Hepatic stellate cell (primary cell): Measurements from ENCODE around the gene AGAP5.

Experiments used
- DNase-seq: peaks from one replicate; pipeline ENCODE4 v3.0.0; 2011; ENCODE audit warnings: low spot score

AGAP5 gene

DNA sequence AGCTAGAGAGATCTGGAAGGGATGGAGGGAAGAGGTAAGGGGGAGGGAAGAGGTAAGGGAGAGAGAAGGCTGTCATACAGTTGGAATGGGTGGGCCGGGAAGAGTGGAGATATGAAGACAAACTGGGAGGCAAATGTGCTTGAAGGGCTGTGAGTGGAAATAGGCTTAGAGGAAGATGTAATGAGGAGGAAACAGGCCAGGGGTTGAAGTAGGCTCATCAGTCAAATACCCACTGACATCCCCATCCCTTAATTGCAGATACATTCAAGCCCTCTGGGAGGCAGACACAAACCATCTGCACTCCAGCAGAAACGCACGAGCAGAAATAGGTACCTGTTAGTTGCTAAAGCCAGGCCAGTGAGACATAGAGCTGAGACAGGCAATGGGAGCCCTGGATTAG, 44.2 kb downstream of the AGAP5 start:
- no peak for DNase-seq

DNA sequence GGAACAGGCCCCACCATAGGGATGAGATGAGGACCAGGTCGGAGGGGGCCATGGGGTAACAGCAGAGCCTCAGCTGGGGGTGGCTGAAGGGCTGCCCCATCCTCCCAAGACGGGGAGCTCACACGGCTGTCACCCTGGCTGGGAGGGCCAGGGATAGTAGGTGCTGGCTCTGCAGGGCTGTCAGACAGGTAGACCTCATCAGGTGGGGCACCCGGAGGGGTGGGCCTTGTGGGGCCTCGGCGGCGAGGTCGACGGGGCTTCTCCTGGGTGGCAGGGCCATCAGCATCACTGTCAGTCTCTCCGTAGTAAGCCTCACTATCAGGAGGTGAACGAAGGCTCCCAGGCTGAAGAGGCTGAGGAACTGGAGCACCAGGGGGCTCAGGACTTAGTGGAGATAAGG, 44.7 kb downstream of the AGAP5 start:
- no peak for DNase-seq

GRCh38 chr10:73650537-73651331, 47.2 kb downstream of the AGAP5 start:
- DNase-seq: peak; percentile 86

- DNase-seq: no peak
Measured at GRCh38 chr10:73649876-73650536, 47.9 kb downstream of the AGAP5 start.

DNA sequence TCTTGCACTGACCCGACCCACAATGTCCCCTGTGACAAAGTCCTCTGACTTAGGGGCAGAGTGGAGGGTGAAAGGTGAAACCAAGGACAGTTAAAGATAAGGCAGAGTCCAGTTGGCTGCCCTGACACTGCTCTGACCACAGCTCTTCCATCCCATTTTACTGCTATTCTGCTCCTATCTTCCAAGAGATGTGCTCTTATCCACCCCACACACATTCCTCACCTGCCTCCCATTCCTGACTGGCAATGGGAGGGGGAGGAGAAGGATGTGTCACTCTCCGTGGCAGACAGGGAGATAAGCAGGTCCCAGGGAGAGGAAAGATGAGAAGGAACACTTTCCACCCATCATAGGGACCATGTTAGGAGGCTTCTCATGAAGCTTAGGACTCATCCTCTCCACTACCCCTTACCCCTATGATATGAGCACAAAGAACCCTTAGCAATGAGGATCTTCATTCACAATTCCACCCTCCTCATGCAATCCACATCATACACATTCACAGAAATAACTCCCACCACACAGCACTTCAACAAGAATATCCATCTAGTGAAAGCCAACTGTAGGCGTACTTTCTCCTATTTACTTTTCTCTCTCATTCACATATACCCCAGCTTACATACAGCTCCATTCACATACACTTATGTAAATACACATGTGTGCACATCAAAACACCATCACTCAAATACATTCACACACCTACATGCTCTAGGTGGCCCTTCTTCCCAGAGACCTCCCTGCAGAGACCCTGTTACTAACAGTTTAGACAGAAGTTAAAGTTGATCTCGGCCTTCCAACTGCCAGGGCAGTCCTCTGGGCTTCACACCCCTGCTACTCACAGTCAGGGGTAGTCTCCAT, 48.7 kb downstream of the AGAP5 start:
- peak; percentile 68 for DNase-seq

- DNase-seq: no peak
Measured at GRCh38 chr10:73647875-73648651, 49.8 kb downstream of the AGAP5 start.

DNA sequence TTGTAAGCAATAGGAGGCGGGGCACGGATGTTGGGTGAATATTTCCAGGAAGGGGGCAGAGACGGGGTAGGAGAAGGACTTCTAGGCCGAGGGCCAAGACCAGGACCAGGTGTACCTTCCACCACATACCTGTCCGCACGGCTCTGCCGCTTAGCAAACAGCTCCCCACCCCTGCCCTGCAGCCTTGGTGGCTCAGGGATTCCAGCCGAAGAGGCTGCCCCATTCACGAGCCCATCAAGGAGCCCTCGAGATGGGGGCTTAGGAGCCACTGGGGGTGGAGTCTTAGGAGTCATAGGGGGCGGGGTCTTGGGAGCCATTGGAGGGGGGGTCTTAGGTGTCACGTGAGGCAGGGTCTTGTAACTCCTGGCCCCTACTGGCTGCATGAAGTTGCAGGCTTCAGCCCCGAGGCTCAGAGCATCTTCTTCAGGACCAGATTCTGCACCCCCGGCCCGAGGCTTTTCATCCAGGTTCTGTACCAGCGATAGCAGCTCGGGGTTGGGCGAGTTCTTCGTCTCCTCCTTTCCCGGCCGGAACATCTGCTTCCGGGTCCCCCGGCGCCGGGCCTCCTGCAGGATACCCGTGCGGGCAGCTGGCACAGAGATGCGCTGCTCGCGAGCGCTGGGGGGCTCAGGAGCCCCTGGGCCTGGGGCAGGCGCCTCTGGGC, 50.6 kb downstream of the AGAP5 start:
- DNase-seq: no peak

- DNase-seq: no peak
Measured at GRCh38 chr10:73646598-73647041, 51.3 kb downstream of the AGAP5 start.

GRCh38 chr10:73645251-73645650, 52.7 kb downstream of the AGAP5 start:
- no peak for DNase-seq

- no peak for DNase-seq
Measured at GRCh38 chr10:73644767-73645166, 53.1 kb downstream of the AGAP5 start.

DNA sequence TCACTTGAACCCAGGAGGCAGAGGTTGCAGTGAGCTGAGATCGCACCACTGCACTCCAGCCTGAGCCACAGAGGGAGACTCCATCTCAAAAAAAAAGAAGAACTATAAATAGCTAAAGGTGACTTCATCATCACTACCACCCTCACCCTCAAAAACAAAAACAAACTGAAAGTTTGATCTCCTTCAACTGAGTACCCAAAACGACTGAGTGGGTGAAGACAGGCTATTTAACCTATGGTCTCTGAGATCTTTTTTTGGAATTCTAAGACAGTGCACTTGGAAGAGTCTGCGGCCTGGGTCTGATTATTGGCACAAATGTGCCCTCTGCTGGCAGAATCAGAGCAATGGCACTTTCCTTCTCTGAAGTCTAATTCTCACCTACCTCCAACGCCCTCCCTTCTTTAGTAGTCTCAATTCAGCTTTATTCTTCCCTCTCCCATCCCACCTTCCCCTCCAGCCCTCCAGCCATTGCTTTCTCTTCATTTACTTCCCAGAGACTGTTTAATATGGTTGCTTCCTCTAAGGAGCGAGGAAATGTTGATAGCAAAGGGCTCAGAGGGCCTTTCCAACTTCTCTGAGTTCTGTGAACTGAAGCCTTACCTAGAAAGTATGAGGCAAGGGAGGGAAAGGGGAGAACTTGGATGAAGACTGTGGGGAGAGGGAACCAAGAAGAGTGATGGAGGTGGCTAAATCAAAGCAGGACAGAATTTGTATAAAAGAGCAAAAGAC, 53.7 kb downstream of the AGAP5 start:
- DNase-seq: peak; percentile 76

DNA sequence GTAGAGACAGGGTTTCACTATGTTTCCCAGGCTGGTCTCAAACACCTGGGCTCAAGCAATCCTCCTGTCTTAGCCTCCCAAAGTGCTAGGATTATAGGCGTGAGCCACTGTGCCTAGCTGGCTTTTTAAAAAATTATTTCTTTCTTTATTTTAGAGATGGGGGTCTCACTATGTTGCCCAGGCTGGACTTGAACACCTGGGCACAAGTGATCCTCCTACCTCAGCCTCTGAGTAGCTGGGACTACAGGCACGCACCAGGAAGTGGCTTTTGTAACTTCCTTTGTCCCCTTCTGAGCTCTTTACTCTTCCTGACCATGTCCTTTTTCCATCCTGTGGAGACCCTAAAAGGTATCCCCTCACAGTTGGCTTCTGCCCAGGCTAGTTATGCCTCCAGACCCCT, 54.5 kb downstream of the AGAP5 start:
- no peak for DNase-seq

GRCh38 chr10:73641328-73642060, 56.4 kb downstream of the AGAP5 start, which contains the start of gene MYOZ1:
MYOZ1 (minus strand) TSS chr10:73641474; CDS start chr10:73640017, 1,457 bp downstream.
- DNase-seq: peak; percentile 60

DNA sequence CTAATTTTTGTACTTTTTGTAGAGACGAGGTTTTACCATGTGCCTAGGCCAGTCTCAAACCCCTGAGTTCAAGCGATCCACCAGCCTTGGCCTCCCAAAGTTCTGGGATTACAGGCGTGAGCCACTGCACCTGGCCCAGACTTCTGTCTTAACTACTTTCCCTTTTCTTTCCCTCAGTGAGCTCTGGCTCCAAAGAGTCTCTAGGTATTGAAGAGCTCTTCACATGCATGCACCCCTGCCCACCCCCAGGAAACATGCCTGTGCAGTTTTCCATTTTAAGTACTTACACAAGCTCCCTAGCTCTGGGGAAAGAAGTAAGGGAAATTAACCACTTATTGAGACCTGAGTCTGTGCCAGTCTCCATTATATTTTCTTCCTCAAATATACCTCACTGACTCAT, 58.6 kb downstream of the AGAP5 start:
- DNase-seq: no peak

DNA sequence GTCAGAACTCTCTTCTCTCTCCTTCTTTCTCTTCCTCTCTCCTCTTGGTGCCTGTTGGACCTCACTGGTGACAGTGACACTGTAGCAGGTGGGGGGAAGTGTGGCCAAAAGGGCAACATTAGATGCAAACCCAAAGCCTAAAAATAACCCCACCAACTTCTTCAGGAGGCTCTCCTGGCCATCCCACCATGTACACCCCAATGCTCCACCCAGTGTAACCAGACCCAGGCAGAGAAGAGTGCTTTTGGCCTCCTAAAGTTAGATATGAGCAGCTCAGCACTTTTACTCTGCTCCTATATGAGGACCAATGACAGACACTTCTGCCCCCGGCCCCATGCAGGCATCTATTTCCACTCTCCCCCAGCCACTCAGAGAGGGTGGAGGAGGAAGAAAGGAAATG, 62.1 kb downstream of the AGAP5 start:
- DNase-seq: no peak

- no peak for DNase-seq
Measured at GRCh38 chr10:73634421-73634820, 63.5 kb downstream of the AGAP5 start.

- no peak for DNase-seq
Measured at GRCh38 chr10:73629165-73629564, 68.7 kb downstream of the AGAP5 start.

GRCh38 chr10:73628405-73628804, 69.5 kb downstream of the AGAP5 start:
- no peak for DNase-seq

DNA sequence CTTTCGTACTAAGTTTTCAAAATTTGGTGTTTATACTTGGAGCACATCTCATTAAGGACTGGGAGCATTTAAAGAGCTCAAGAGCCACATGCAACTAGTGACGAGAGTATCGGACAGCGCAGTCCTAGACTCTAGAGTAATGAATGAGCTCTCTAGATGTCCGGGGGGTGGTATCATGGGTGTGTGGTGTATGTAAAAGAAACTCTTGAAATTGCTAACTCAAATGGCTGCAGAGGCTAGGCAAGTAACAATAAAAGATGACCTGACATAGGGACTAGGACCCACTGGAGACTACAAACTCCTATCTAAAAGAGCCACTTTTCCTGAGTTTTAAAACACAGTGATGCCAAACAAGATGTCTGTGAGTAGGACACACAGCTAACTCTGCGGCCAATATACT, 70.6 kb downstream of the AGAP5 start:
- no peak for DNase-seq
